HG03565 (cell line): Measurements from ENCODE around the gene EPHA5.

Experiments used
- ATAC-seq: cut with Tn5 transposase; IDR thresholded peaks from one replicate; pipeline ENCODE4 v1.9.1; 2021; ENCODE audit warnings: mild to moderate bottlenecking, moderate library complexity; ENCODE audit not compliant: unreplicated experiment

The EPHA5 gene

DNA sequence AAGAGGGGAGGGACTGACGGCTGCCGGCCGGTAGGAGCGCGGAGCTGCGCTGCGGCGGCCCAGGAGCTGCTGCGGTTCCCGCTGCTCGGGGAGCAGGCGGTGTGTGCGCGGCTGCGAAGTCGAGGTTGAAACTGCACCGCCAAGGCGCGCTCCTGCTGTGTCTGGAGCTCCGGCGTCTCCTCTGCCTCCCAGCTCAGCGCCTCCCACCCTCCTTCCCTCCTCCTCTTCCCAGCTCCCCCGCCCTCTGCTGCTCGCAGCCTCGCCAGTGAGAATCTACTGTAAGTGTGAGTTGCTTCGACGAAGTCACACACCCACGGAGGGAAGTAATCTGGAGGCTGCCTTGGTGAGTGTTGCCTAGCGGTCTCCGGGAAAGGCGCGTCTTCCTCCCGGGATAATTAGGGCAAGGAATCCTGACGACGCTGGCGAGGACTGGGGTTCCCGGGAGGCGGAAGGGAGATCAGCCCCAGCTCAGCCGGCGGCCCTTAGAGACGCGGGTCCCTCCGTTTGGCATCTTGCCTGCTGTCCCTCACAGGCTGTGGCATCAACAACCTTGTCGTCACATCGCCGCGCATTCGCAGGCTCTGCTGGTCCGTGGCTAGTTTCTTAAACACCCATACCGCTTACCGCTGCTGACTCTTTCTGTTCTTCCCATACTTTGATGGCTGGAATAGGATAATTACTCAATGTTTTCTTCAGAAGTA lies at the start of gene EPHA5:
EPHA5 (minus strand) TSS at position 159 of the 701 bp plus-strand sequence. CDS start 747 bp downstream, outside the sequence.
- no peak for ATAC-seq

DNA sequence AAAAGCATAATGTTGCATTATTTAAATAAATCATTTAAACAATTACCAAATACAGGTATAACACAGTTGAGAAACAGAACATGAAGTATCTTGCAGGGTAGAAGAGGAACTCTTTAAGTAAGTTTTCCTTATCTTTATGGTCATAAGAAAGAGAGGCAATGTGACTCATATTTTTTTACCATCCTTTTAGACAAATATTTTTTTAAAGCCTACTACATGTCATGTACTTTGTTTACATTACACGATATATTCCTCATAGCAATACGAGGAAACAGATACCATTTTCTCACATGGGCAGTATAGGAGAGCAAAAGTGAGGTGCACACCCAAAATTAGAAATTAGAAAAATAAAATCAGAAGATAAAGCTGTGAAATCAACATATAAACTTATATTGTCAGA lies 49.3 kb upstream of the EPHA5 start:
- no peak for ATAC-seq

- no peak for ATAC-seq
These were observed 28.3 kb upstream of the EPHA5 start for GRCh38 chr4:65698631-65699030.

DNA sequence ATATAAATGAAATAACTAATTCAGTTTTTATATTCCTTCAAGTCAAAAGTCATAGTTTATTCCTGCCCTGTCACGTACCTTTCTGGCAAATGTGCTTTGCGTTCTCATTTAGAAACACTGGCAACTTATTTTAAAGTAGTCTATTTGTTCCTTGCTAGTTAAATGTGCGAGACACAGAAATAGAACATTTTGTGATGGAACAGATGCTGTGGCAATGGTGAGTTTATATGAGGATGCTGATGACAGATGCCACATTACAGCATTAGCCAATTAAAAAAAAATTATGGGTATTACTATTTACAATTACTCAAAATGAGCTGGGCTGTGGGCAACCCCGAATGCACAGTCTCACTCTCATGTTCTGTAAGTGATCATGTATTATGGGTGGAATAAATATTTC lies 26.1 kb upstream of the EPHA5 start:
- no peak for ATAC-seq

DNA sequence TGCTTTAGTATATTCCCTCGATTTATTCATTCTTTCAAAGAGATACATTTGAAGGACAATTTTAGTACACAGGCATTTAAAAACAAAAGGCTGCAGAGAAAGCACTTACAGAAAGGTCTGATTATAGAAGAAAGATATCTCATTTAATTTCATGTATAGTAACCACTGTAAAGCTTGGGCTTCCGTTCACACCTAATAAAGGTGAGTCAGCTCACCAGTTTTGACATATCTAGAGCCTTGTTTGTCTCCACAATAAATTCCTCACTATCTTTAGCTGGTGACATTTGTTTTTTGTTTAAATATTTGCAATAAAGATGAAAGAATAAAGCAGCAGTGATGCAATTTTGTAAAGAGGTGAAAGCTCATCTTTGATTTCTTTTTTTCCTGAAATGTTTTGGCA lies 1.1 kb upstream of the EPHA5 start:
- ATAC-seq = no peak

- no peak for ATAC-seq
These were observed 314 bp downstream of the EPHA5 start for GRCh38 chr4:65670020-65670330.

GRCh38 chr4:65669111-65670019 lies 924 bp downstream of the EPHA5 start:
- ATAC-seq = no peak

- no peak for ATAC-seq
These were observed 1.8 kb downstream of the EPHA5 start for GRCh38 chr4:65668201-65669089.

DNA sequence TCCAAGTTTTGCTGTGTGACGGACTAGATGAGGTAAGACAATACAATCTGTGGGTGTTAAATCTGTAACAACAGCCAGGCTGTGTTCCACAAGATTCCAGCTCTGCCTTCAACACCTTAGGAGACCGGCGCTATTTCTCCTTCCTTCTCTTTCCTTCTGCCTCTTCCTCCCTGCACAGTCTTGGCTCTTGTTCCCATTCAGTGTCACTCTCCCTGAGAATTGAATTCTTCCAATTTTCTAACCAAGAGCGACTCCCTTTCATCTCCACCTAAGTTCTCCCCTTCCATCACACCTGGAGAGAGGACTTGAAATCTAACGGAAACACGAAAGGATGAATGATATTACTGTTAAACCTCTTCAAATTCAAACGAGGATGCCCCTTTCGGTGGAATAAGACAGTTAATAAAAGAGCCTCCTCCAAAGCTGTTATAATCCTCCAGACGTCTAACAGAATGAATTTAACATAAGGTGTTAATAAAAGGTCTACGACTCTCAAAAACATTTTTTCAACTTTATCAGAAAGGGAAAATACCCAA lies 2.7 kb downstream of the EPHA5 start:
- no peak for ATAC-seq

DNA sequence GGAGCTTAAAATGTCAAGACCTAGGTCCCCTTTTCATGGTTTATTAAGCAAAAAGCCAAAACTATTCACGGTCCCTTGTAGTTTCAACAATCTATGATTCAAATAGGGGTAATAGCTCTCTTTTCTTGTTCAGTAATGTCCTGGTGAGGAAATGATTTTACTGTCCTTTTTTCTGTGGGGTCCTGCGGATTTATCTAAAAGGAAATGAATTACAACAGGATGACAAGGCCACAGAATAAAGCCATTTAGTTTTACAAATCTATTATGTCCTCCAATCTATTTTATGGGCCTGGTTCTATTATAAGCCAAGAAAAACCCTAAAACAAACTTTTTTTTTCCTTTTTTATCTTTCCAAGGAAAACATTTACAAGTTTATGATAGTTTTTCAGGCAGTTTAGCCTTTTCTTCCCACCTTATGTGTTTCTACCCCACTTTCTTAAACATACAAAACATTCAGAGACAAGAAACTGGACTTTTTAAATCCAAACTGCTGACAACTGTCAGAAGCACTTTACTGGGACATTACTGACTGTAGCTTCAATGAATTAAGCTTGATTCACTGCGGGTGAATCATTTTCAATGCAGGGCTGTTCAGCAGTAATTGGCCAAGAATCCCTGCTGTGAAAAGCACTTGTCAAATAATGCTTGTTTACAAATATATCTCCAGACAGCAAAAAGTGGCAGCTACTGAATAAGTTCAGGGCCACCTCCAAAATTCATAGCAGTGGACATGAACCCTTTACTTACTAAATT lies 4.3 kb downstream of the EPHA5 start:
- no peak for ATAC-seq

DNA sequence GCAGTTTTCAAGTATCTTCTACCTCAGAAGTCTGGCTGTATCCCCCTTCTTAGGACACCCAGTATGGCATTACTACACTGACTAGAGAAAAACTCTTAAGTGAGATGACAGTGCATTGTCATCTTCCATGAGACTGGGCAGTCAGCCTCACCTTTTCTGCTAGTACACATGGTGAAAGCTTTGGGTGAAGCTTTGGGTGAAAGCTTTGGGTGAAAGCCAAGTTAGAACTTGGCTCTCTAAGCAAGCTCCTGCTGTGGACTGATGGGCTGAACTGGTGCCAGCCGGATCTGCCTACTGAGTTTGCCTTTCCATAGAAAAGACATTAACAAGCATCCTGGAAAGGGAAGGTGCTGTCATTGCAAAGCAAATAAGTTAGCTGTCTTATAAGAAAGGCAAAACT lies 8.8 kb downstream of the EPHA5 start:
- no peak for ATAC-seq

GRCh38 chr4:65658117-65658516 lies 12.2 kb downstream of the EPHA5 start:
- ATAC-seq = no peak

- no peak for ATAC-seq
These were observed 14.3 kb downstream of the EPHA5 start for GRCh38 chr4:65656008-65656407.

- ATAC-seq = no peak
These were observed 15.3 kb downstream of the EPHA5 start for GRCh38 chr4:65654976-65655375.

- ATAC-seq = no peak
These were observed 16.4 kb downstream of the EPHA5 start for GRCh38 chr4:65653740-65654361.

DNA sequence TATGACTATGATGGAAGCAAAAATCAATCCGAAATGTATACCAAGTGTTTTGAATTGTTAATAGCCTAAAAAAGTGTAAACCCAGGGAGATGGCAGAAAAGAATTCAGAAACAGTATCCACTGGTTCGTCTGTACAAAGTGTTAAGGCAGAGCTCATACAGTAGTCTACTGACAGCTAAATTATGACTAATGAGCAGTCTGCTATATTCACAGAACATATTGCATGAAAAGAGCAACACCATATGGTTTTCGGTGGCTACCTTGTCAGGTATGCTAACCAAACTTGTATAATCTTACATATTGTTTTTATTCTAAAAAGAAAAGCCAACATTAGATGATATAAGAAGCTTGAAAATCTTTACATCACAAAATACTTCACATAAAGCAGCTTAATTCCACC lies 18.5 kb downstream of the EPHA5 start:
- ATAC-seq = no peak

DNA sequence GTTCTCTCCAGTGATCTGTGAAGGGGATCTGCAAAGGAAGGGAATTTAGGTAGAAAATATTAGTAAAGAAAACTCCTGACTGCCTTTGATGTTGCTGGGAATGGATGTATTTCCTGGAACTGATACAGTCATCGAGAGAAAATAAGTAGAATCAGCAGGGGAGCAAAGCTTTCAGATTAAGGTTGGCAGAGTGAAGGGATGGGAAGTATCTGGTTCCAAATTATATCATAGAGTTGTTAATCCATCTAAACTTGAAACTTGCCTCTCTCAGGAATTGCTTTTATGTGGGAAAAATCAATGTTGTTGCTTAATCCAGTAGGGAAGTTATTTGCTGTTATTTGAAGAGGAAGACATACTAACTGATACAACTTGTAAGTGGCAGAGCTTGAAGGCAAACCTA lies 19.3 kb downstream of the EPHA5 start:
- no peak for ATAC-seq

DNA sequence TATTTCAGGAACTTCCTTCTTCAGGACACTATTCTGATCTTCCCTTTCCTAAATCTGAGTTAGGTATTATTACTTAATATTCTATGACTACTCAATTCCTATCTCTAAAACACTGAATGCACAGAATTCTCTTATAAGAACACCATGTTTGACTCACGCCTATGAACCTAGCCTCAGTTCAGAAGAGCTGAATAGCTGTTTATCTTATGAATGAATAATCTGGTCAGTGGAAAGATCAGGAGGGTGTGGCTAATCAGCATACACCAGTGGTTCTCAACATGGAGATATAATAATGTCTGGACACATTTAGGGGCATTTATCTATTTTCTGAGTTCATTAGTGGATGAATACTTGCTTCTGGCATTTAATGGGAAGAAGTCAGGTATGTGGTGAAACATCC lies 24.2 kb downstream of the EPHA5 start:
- ATAC-seq = no peak

GRCh38 chr4:65645185-65645584 lies 25.1 kb downstream of the EPHA5 start:
- no peak for ATAC-seq
